ENCODE measurements around the gene SSX2IP. TPM values are rescaled to one million over a fixed set of nuclear protein-coding genes. Genes with fewer than 3 reads are reported as not detected.

The SSX2IP gene
- total and polyA plus RNA-seq, 2 donors (not counting 1 experiment from before 2014, with no cell fraction given): 13.8 to 41.5 TPM

- H3K4me1 ChIP-seq (ENCODE audit: control insufficient read depth, extremely low read depth, insufficient read depth, low read length): no peaks in the 10 kb centered on the region
- TF ChIP-seq CTCF (conservative IDR thresholded peaks at IDR 0.05 in 1 of 2, IDR thresholded peaks at IDR 0.05 in 1 of 2; ENCODE audit: low read depth in 1 of 2, low read length in 2 of 2) (no peak), EZH2 (IDR thresholded peaks at IDR 0.05; ENCODE audit: low read length, missing control alignments) (no peak)
- H3K27ac ChIP-seq (ENCODE audit: insufficient read depth, low read length): no peak overlapping the region
- H3K9ac ChIP-seq (ENCODE audit: insufficient read depth, low read length): no peak overlapping the region
- H3K4me2 ChIP-seq (ENCODE audit: extremely low read depth, insufficient read depth, low read length): peak overlapping the region; percentile 0
- no peaks in the 10 kb centered on the region for H3K9me3 ChIP-seq (ENCODE audit: control insufficient read depth, insufficient read depth, low read depth, low read length)
- no peak overlapping the region for H3K4me3 ChIP-seq (replicated peaks in 1 of 4; ENCODE audit: control extremely low read depth in 1 of 4, insufficient read depth in 1 of 4, low read depth in 3 of 4, low read length in 4 of 4)
- no peaks in the 10 kb centered on the region for H3K79me2 ChIP-seq (ENCODE audit: control insufficient read depth, insufficient read depth, low read length)
- no peaks in the 10 kb centered on the region for H4K20me1 ChIP-seq (ENCODE audit: control insufficient read depth, extremely low read depth, insufficient read depth, low read length)
- H3K27me3 ChIP-seq (ENCODE audit: control insufficient read depth, insufficient read depth, low read length): no peaks in the 10 kb centered on the region
- DNase-seq (ENCODE audit: low read depth in 2 of 2): peak; percentile 43 to 63
- H2AFZ ChIP-seq (ENCODE audit: low read length): peak overlapping the region; percentile 6
- H3K36me3 ChIP-seq (ENCODE audit: control insufficient read depth, insufficient read depth, low read length): no peaks in the 10 kb centered on the region
Measured at GRCh38 chr1:84611796-84612195, 78.5 kb downstream of the SSX2IP start.

- H3K79me2 ChIP-seq (ENCODE audit: control insufficient read depth, insufficient read depth, low read length): no peaks in the 10 kb centered on the region
- TF ChIP-seq EZH2 (IDR thresholded peaks at IDR 0.05; ENCODE audit: low read length, missing control alignments): no peak
- TF ChIP-seq CTCF (conservative IDR thresholded peaks at IDR 0.05 in 1 of 2, IDR thresholded peaks at IDR 0.05 in 1 of 2; ENCODE audit: low read depth in 1 of 2, low read length in 2 of 2): no peak
- H3K36me3 ChIP-seq (ENCODE audit: control insufficient read depth, insufficient read depth, low read length): no peaks in the 10 kb centered on the region
- H3K27me3 ChIP-seq (ENCODE audit: control insufficient read depth, insufficient read depth, low read length): no peaks in the 10 kb centered on the region
- no peak overlapping the region for H2AFZ ChIP-seq (ENCODE audit: low read length)
- H3K9me3 ChIP-seq (ENCODE audit: control insufficient read depth, insufficient read depth, low read depth, low read length): no peaks in the 10 kb centered on the region
- no peaks in the 10 kb centered on the region for H3K4me1 ChIP-seq (ENCODE audit: control insufficient read depth, extremely low read depth, insufficient read depth, low read length)
- no peak overlapping the region for H3K27ac ChIP-seq (ENCODE audit: insufficient read depth, low read length)
- no peak overlapping the region for H3K9ac ChIP-seq (ENCODE audit: insufficient read depth, low read length)
- H4K20me1 ChIP-seq (ENCODE audit: control insufficient read depth, extremely low read depth, insufficient read depth, low read length): no peaks in the 10 kb centered on the region
- no peak overlapping the region for H3K4me2 ChIP-seq (ENCODE audit: extremely low read depth, insufficient read depth, low read length)
- peak in 1 of 2 donors; percentile 32 for DNase-seq (ENCODE audit: low read depth in 2 of 2)
- H3K4me3 ChIP-seq (replicated peaks in 1 of 4; ENCODE audit: control extremely low read depth in 1 of 4, insufficient read depth in 1 of 4, low read depth in 3 of 4, low read length in 4 of 4): no peak overlapping the region
Measured at GRCh38 chr1:84611091-84611490, 79.2 kb downstream of the SSX2IP start.

- Histone ChIP-seq H3K27ac (ENCODE audit: insufficient read depth, low read length) (no peak overlapping the region), H3K9me3 (ENCODE audit: control insufficient read depth, insufficient read depth, low read depth, low read length) (peaks cover 2% of the 10 kb centered on the region), H3K79me2 (ENCODE audit: control insufficient read depth, insufficient read depth, low read length) (no peaks in the 10 kb centered on the region), H3K4me3 (replicated peaks in 1 of 4; ENCODE audit: control extremely low read depth in 1 of 4, insufficient read depth in 1 of 4, low read depth in 3 of 4, low read length in 4 of 4) (no peak overlapping the region), H3K27me3 (ENCODE audit: control insufficient read depth, insufficient read depth, low read length) (no peaks in the 10 kb centered on the region), H3K9ac (ENCODE audit: insufficient read depth, low read length) (no peak overlapping the region), H2AFZ (ENCODE audit: low read length) (no peak overlapping the region), H3K4me1 (ENCODE audit: control insufficient read depth, extremely low read depth, insufficient read depth, low read length) (peaks cover 5% of the 10 kb centered on the region), H3K36me3 (ENCODE audit: control insufficient read depth, insufficient read depth, low read length) (no peaks in the 10 kb centered on the region), H4K20me1 (ENCODE audit: control insufficient read depth, extremely low read depth, insufficient read depth, low read length) (no peaks in the 10 kb centered on the region), H3K4me2 (ENCODE audit: extremely low read depth, insufficient read depth, low read length) (no peak overlapping the region)
- no peak for DNase-seq (ENCODE audit: low read depth in 2 of 2)
- TF ChIP-seq CTCF (conservative IDR thresholded peaks at IDR 0.05 in 1 of 2, IDR thresholded peaks at IDR 0.05 in 1 of 2; ENCODE audit: low read depth in 1 of 2, low read length in 2 of 2) (no peak), EZH2 (IDR thresholded peaks at IDR 0.05; ENCODE audit: low read length, missing control alignments) (no peak)
Measured at GRCh38 chr1:84606977-84607376, 83.3 kb downstream of the SSX2IP start.

Data from fibroblast of lung (primary cell).